NCI-H345 (cell line): ENCODE results near the gene B3GLCT.

Experiments used
- DNase-seq: peaks from one replicate; lab custom pipeline; 2025; lab: John Stamatoyannopoulos, UW

The B3GLCT gene

DNA sequence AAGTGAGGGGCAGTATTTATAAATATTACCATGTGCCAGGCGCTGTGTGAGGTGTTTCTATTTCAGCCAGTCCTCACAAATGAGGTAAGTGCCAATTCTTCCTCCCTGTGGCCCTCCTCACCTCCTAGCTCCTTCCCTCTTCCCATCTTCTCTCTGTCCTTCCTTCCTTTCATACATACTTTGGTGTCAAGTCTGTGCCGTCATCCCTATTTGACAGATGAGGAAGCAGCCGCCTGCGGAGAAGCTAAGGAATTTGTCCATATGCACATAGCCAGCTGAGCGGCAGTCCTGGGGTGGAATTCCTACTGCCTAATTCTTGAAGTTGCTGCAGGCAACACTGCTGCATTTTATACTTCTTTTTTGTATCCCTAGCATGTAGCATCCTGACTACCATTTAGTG lies 150.8 kb downstream of the B3GLCT start:
- no peak for DNase-seq

DNA sequence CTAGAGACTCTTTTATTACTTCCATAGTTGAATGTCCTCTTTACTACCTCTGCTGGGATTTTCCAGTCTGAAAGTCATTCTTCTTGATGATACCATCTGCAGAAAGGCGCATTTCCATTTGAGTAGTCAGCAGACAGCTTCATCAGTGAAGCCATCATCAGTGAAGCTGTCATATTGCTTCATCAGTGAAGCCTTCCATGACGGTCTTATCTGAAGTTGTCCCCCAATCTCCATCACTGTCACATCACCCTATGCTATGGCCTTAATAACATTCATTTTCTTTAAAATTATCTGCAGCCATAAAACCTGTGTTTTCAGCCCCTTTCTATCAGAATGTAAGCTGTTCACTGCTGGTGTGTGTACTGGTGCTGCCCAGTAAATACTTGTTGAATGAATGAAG lies 151.6 kb downstream of the B3GLCT start:
- DNase-seq, result no peak

DNA sequence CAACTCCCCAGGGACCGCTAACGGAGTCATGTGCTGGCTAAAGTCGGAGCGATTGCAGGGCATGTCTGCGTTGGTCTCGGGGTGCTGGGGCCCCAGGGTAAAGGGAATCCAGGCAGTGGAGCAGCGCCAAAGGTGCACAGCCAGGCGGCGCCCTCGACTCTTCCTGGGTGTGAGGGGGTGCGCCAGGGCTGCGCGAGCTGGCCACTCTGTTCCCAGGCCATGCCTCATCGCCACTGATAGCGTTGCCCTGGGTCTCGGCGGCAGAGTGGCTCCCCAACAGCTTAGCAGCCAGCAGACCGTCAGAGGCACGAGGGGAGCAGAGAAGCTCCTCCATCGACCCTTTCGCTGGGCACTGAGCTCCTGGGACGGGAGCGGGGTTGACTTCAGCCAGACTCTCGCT lies 152.7 kb downstream of the B3GLCT start:
- DNase-seq, result no peak

DNA sequence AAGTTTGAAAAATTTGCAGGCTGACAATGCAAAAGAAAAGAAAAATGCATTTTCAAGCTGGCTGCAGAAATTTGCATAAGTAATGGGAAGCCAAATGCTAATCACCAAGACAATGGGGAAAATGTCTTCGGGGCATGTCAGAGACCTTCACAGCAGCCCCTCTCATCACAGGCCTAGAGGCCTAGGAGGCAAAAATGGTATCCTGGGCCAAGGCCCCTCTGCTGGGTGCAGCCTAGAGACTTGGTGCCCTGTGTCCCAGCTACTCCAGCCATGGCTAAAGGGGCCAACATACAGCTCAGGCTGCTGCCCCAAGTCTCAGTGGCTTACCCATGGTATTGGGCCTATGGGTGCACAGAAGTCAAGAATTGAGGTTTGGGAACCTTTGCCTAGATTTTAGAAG lies 155.2 kb downstream of the B3GLCT start:
- no peak for DNase-seq

DNA sequence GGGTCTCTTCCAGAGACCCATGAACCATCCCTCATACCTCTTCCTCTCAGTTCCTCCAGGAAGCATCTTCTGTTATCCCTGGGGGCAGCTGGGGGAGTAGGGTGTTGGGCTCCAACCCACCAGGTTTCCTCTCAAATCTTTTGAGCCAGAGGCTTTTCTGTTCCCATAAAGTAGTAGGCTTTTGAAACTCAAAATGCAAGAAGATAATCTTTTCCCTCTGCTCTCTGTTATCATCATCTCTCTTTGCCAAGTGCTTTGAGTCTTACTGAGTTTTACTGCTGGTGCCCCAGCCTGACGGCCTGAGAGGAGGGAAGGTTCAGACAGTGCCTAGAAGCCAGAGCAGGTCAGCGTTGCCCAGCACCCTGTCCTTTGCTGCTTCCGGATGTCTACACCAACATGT lies 157.2 kb downstream of the B3GLCT start:
- DNase-seq, result no peak

DNA sequence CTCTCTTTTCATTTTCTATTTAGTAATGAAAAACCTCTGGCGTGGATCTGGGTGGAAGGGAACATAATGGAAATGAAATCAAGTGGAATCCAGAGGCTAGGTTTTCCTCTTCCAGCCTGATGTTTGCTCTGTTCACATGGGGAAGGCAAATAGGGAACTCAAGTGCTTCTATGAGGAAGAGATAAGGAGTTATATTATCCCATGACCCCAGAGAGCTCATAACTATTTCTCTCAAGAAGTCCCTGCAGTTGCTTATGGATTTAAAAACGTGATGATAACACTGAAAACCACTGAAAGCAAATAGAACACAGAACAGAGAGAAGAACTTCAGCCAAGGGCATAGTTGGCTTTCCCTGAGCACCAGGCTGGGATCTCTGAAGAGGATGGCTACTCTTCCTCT lies 157.8 kb downstream of the B3GLCT start:
- DNase-seq, result no peak

DNA sequence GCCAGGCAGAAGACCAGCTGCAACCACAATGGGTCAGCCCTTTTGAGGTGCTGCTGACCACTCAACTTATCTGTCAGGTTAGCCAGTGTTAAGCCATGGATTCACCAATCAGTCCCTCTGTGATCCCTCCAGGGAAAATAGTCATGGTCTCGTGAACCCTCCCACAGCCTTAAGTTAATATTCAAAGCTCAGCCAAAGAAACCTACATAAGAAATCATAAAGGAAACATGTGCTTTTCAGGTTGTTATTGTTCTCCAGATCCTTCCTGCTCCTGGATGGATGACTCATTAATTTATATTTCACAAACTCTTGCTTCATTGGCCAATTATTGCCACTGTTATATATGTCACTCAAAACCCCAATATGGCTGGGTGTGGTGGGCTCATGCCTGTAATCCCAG lies 161.9 kb downstream of the B3GLCT start:
- no peak for DNase-seq

DNA sequence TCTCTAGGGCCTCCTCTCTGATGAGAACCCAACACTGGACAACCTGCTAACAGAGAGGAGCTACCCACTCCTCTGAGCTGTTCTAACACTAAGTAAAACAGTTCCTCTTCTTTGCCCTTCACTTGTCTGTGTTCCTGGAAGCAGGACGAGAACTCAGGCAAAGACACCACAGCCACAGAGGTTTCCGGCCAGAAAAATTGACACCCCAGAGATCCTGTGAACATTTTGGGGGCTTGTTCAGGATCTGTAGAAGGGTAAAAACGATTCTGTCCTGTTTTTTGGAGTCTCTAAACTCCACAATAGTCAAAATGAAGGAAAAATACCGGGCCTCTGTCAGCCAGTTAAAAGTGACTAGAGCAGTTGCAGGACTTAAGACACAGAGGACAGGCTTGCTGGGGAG lies 165.9 kb downstream of the B3GLCT start:
- no peak for DNase-seq

DNA sequence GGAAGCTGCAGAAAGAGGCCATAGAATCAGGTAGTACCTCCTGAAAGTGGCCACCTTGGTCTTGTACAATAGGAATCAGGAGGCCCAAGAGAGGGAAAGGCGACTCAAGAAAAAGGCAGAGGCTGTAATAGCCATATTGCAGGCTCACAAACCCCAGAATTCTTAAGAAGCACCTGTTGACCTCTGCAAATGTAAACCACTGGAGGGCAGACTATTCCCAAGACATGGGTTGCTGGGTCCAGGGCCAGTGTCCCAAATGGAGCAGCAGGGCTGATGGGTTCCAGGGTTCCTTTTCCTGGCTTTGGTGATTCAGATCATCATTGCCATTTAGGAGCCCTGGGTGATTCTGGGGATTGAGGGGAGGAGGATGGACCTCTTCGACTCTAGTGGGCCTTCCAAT lies 167.6 kb downstream of the B3GLCT start:
- no peak for DNase-seq

DNA sequence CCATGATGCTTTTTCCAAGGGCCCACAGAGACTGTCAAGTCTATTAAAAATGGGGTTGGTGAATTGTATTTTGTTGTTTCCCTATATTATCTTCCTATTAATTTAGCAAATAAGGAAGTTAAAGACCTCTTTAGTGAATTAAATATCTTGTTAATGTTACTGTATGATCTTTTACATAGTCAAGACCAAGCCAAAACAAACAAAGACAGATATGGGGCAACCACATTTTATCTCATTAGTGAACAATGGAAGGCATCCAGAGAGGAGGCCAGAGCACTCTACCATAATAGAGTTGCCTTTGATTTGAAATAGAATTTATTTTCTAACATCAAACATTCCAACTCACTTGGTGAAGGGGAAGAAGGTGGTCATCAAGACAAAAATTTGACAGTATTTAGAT lies 169.4 kb downstream of the B3GLCT start:
- no peak for DNase-seq

DNA sequence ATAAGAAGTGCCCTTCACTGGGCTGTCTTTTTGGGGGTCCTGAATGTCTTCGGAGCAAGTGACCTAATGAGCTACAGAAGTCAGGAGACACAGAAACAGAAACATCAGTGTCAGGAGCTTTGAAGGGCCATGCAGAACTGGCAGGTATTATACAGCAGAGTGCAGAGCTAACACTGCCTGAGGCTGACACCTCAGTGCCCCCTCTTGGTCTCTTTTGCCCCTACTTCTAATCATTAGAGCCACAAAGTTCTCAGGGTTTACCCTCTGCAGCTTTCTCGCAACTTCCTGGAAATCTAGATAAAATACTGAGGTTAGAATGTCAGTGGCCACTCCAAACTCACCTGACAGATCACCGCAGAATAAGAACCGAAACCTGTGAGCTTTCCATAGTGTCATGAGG lies 172.7 kb downstream of the B3GLCT start:
- no peak for DNase-seq

DNA sequence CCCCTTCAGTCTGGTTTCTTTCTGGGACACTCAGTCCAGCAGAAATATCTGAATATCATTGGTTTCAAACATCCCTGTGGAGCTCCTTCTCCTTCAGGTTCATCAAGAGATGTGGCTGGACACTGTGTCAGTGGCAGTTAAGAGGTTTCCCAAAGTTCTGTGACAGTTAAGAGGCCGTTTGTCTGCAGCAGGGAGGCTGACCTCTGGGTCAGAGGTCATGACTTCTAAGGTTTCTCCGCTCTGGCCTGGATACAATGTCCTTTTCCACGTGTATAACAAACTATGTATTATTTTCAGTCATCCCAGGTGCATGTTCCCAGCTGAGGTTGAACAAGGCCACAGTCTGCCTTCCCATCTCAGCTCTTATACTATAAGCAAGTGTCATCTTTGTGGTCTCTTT lies 174.9 kb downstream of the B3GLCT start:
- no peak for DNase-seq

DNA sequence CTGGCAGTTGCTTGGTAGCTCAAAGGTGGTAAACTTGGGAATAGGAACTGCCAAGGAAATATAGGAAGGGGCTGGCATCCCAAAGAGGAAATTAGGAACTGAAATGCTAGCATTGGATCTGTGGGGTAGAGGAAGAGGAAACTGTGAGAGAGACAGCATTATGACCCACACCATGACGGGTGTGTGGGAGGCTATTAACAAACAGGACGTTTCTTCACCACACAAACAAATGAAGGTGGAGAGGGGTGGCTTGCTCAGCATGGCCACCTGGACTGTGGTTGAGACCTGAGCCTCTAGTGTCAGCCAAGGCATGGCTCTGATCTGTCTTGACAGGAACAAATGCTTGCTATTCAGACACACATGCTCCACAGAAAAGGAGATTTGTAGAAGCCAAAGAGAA lies 178.2 kb downstream of the B3GLCT start:
- no peak for DNase-seq

DNA sequence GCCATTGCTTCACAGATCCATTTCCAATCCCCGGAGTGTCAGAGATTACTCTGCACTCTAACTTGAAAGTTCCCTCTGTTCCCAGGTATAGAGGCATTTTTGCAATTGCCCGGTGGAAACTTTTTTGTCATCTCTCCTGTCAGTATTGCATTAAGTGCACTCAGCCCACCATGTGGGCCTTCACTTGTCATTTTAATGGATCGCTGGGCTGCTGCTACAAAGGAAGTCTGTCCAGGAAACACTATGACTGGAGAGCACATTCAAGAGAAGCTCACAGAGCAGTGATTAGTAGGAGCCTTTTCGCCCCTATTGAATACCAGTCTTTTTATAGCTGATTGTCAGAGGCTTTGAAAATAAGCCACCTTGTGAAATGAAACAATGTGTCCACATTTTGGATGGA lies 180.9 kb downstream of the B3GLCT start:
- peak; percentile 37 for DNase-seq
